NCI-H774 (cell line): ENCODE measurements around the gene POMT1.

Experiments
- DNase-seq: peaks from one replicate; lab custom pipeline; 2025; lab: John Stamatoyannopoulos, UW

Gene POMT1

GRCh38 chr9:131476777-131477345 is 25.9 kb upstream of the POMT1 start:
- DNase-seq: no peak

GRCh38 chr9:131477367-131477766 is 25.4 kb upstream of the POMT1 start:
- DNase-seq: no peak

- DNase-seq: no peak
Observed at GRCh38 chr9:131477816-131478419, 24.8 kb upstream of the POMT1 start.

- no peak for DNase-seq
Observed at GRCh38 chr9:131478421-131478868, 24.3 kb upstream of the POMT1 start.

GRCh38 chr9:131478911-131479310 is 23.8 kb upstream of the POMT1 start:
- no peak for DNase-seq

GRCh38 chr9:131480258-131480657 is 22.5 kb upstream of the POMT1 start:
- no peak for DNase-seq

- no peak for DNase-seq
Observed at GRCh38 chr9:131481441-131482342, 21.0 kb upstream of the POMT1 start.

- DNase-seq: no peak
Observed at GRCh38 chr9:131482343-131483006, 20.2 kb upstream of the POMT1 start.

GRCh38 chr9:131483319-131484050 is 19.2 kb upstream of the POMT1 start:
- DNase-seq: no peak

GRCh38 chr9:131484051-131484445 is 18.7 kb upstream of the POMT1 start:
- no peak for DNase-seq

- no peak for DNase-seq
Observed at GRCh38 chr9:131484560-131485185, 18.0 kb upstream of the POMT1 start.

- DNase-seq: no peak
Observed at GRCh38 chr9:131485206-131485605, 17.5 kb upstream of the POMT1 start.

GRCh38 chr9:131485728-131486422 is 16.8 kb upstream of the POMT1 start:
- no peak for DNase-seq

GRCh38 chr9:131487001-131487400 is 15.7 kb upstream of the POMT1 start:
- DNase-seq: no peak

GRCh38 chr9:131487621-131488031 is 15.1 kb upstream of the POMT1 start:
- no peak for DNase-seq

- DNase-seq: no peak
Observed at GRCh38 chr9:131490514-131490913, 12.2 kb upstream of the POMT1 start.

- no peak for DNase-seq
Observed at GRCh38 chr9:131491001-131491710, 11.6 kb upstream of the POMT1 start.

GRCh38 chr9:131492070-131492469 is 10.6 kb upstream of the POMT1 start:
- no peak for DNase-seq

- no peak for DNase-seq
Observed at GRCh38 chr9:131494296-131494870, 8.3 kb upstream of the POMT1 start.

GRCh38 chr9:131495785-131496184 is 6.9 kb upstream of the POMT1 start:
- DNase-seq: no peak
